GM12801 (cell line): Measurements from ENCODE around the gene FADS1.

ENCODE experiments used
- TF ChIP-seq, protein P1 (sequence below): IDR thresholded peaks from one replicate; pipeline ENCODE4 v1.5.1; 2011; ENCODE audit warnings: control low read depth; ENCODE audit not compliant: insufficient read length; ENCODE audit errors: extremely low read depth

The FADS1 gene

GRCh38 chr11:61851113-61851899 lies 34.5 kb upstream of the FADS1 start:
- TF ChIP-seq, protein P1, sequence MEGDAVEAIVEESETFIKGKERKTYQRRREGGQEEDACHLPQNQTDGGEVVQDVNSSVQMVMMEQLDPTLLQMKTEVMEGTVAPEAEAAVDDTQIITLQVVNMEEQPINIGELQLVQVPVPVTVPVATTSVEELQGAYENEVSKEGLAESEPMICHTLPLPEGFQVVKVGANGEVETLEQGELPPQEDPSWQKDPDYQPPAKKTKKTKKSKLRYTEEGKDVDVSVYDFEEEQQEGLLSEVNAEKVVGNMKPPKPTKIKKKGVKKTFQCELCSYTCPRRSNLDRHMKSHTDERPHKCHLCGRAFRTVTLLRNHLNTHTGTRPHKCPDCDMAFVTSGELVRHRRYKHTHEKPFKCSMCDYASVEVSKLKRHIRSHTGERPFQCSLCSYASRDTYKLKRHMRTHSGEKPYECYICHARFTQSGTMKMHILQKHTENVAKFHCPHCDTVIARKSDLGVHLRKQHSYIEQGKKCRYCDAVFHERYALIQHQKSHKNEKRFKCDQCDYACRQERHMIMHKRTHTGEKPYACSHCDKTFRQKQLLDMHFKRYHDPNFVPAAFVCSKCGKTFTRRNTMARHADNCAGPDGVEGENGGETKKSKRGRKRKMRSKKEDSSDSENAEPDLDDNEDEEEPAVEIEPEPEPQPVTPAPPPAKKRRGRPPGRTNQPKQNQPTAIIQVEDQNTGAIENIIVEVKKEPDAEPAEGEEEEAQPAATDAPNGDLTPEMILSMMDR = no peak

DNA sequence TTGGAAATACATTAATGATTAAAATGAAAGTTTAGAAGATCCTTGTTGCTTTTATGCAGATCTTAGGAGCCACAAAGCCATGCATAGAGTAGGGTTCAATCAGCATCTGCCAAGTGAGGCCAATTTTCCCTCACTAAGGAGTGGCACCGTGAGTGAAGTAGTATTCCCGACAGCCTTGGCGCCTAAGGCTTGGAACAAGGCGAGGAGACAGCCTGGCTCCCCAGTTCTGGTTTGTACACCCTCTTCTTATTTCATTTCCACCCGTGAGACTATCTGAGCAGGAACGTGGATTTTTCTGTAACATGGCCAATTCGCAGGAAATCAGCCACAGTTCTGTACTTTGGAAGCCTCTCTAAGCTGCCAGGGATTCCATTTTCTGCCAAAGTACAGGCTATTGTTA lies 33.9 kb upstream of the FADS1 start:
- TF ChIP-seq, protein P1 = no peak

DNA sequence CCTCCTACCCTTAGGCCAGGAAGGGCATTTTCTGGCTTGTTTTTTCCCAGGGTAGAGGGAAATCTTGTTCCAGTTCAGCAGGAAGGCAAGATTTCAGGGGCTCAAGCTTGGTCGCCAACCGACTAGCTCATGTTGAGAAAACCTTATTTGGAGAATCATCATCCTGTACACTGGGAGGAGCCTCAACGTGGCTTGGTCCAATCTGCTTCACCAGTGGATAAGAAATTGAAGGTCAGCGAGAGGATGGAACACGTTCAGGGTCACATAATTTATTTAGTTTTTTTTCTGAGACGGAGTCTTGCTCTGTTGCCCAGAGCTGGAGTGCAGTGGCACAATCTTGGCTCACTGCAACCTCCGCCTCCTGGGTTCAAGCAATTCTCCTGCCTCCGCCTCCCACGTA lies 31.8 kb upstream of the FADS1 start:
- TF ChIP-seq, protein P1 = no peak

GRCh38 chr11:61847914-61848581 lies 31.2 kb upstream of the FADS1 start:
- TF ChIP-seq, protein P1 = no peak

DNA sequence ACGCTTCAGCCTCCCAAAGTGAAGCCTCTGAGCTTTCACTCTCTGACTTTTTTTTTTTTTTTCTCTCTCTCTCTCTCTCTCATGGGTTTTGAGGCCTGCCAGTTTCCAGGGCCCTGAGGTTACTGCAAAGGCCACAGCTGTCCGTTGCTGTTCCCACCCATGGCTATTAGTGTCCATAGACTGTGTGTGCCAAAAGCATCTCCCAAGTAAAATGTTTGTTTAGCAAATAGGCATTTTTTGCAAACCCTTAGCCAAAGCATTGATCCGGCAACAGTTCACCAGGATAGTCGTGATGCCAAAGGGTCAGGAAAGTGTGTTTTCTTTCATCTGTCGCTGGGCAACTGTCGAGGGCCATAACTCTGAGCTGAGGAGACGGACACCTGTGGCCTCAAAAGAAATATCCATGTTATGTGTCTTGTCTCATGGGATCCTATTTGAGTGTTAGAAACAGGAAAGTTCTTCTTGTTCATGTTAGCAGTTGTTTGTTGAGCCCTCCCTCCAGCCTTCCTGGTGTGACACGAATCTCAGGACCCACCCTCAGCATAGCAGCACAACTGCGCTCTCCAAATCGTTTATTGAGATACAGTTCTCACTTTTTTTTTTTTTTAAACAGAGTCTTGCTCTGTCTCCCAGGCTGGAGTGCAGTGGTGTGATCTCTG lies 29.7 kb upstream of the FADS1 start:
- TF ChIP-seq, protein P1 = no peak

GRCh38 chr11:61844909-61845565 lies 28.2 kb upstream of the FADS1 start:
- TF ChIP-seq, protein P1 = no peak

GRCh38 chr11:61842528-61842820 lies 25.7 kb upstream of the FADS1 start:
- TF ChIP-seq, protein P1 = no peak
